Fibroblast of lung (primary cell): ENCODE measurements around the gene PHEX. TPM values are rescaled to one million over a fixed set of nuclear protein-coding genes. Genes with fewer than 3 reads are reported as not detected.

ENCODE experiments used
- DNase-seq, 2 donors: peaks; one replicate each; pipeline versions ENCODE4 v3.0.0 to v3.0.0-alpha.2; 2010; ENCODE audit warnings: low read depth in 2 of 2
- H2AFZ ChIP-seq: 2 replicates; pipeline ENCODE4 v1.5.1; 2012; ENCODE audit warnings: low read length, control low read depth, inconsistent platforms
- H3K27ac ChIP-seq: 2 replicates; pipeline ENCODE4 v1.5.1; 2011; ENCODE audit warnings: low read length, control low read depth; ENCODE audit not compliant: insufficient read depth
- H3K27me3 ChIP-seq: 2 replicates; pipeline ENCODE4 v1.5.1; 2011; ENCODE audit warnings: mild to moderate bottlenecking, low read length; ENCODE audit not compliant: control insufficient read depth, insufficient read depth
- H3K36me3 ChIP-seq: 2 replicates; pipeline ENCODE4 v1.5.1; 2011; ENCODE audit warnings: low read length; ENCODE audit not compliant: control insufficient read depth, insufficient read depth
- H3K4me1 ChIP-seq: 2 replicates; pipeline ENCODE4 v1.5.1; 2011; ENCODE audit warnings: low read length; ENCODE audit not compliant: control insufficient read depth, insufficient read depth; ENCODE audit errors: extremely low read depth
- H3K4me2 ChIP-seq: 2 replicates; pipeline ENCODE4 v1.5.1; 2011; ENCODE audit warnings: low read length, control low read depth; ENCODE audit not compliant: insufficient read depth; ENCODE audit errors: extremely low read depth
- H3K4me3 ChIP-seq, 4 experiments: fragments of 200-600 bp in 1 of 4; sonication (generic) in 1 of 4; replicated peaks in 1 of 4; 2 replicates each; pipeline ENCODE4 v1.5.1; 2011 to 2016; ENCODE audit warnings: low read length in 4 of 4, low read depth in 3 of 4, mild to moderate bottlenecking in 3 of 4, control low read depth in 2 of 4, inconsistent platforms in 1 of 4, mixed read lengths in 1 of 4; ENCODE audit not compliant: insufficient read depth in 1 of 4; ENCODE audit errors: control extremely low read depth in 1 of 4
- H3K79me2 ChIP-seq: 2 replicates; pipeline ENCODE4 v1.5.1; 2012; ENCODE audit warnings: mild to moderate bottlenecking, low read length, inconsistent platforms; ENCODE audit not compliant: control insufficient read depth, insufficient read depth
- H3K9ac ChIP-seq: 2 replicates; pipeline ENCODE4 v1.5.1; 2011; ENCODE audit warnings: mild to moderate bottlenecking, low read length, control low read depth; ENCODE audit not compliant: insufficient read depth
- H3K9me3 ChIP-seq: 2 replicates; pipeline ENCODE4 v1.5.1; 2012; ENCODE audit warnings: low read depth, low read length; ENCODE audit not compliant: control insufficient read depth, insufficient read depth
- H4K20me1 ChIP-seq: 2 replicates; pipeline ENCODE4 v1.5.1; 2011; ENCODE audit warnings: low read length; ENCODE audit not compliant: control insufficient read depth, insufficient read depth; ENCODE audit errors: extremely low read depth
- CTCF ChIP-seq, 2 donors: IDR thresholded peaks in 1 of 2; conservative IDR thresholded peaks in 1 of 2; 1 replicate in 1 of 2; 2 replicates in 1 of 2; pipeline ENCODE4 v1.5.1; 2011 to 2012; ENCODE audit warnings: low read length in 2 of 2, control low read depth in 1 of 2, inconsistent platforms in 1 of 2, low read depth in 1 of 2, mild to moderate bottlenecking in 1 of 2
- EZH2 ChIP-seq: IDR thresholded peaks from 2 replicates; pipeline ENCODE4 v1.5.1; 2012; ENCODE audit warnings: low read length, control low read depth, mild to moderate bottlenecking; ENCODE audit errors: missing control alignments
- polyA plus RNA-seq, 2 donors: library from polyadenylated mRNA; depleted of rRNA in 1 of 2; stranded (reverse) in 1 of 2; unstranded in 1 of 2; fragments of >200 nt; gene quantifications; 2 replicates each; pipeline ENCODE4 v1.2.1, GENCODE V29; 2011 to 2012; ENCODE audit warnings: missing spikeins in 1 of 2
- total RNA-seq: library from RNA; depleted of rRNA; stranded (reverse); fragments of >200 nt; gene quantifications from 2 replicates; pipeline ENCODE4 v1.2.1, GENCODE V29; 2014

The PHEX gene
- total and polyA plus RNA-seq, 2 donors (not counting 1 experiment from before 2014, with no cell fraction given) = 1.2 to 1.7 TPM

- Histone ChIP-seq H3K9me3 (no peaks in the 10 kb centered on the region), H2AFZ (no peak overlapping the region), H3K4me3 (no peak overlapping the region), H3K4me1 (no peaks in the 10 kb centered on the region), H3K9ac (no peak overlapping the region), H3K27ac (no peak overlapping the region), H3K36me3 (no peaks in the 10 kb centered on the region), H3K27me3 (no peaks in the 10 kb centered on the region), H4K20me1 (no peaks in the 10 kb centered on the region), H3K4me2 (no peak overlapping the region), H3K79me2 (no peaks in the 10 kb centered on the region)
- no peak for DNase-seq
- TF ChIP-seq CTCF (conservative IDR thresholded peaks at IDR 0.05 in 1 of 2, IDR thresholded peaks at IDR 0.05 in 1 of 2; ENCODE audit: low read depth in 1 of 2, low read length in 2 of 2) (no peak), EZH2 (no peak)
Observed at GRCh38 chrX:22237479-22237878, 205.4 kb downstream of the PHEX start.

DNA sequence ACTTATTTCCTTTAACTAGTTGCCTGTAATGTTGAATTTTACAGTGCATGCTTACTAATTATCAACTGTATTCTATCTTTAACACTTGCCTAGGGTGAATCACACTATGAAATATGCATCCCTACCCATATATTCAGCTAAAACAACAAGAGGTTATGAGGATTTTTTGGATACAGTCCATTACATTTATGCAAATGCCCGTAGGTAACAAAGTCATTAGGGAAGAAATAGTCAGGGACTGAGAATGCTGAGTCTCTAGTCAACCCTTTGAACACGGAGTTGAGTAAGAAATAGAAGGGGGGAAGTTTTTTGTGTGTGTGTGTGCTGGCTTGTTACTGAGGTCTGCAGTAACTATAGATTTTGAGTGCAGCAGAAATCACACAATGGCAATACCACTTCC, 214.5 kb downstream of the PHEX start:
- TF ChIP-seq CTCF (conservative IDR thresholded peaks at IDR 0.05 in 1 of 2, IDR thresholded peaks at IDR 0.05 in 1 of 2; ENCODE audit: low read depth in 1 of 2, low read length in 2 of 2) (no peak), EZH2 (no peak)
- Histone ChIP-seq H3K4me1 (no peaks in the 10 kb centered on the region), H3K9ac (no peak overlapping the region), H2AFZ (no peak overlapping the region), H3K4me3 (no peak overlapping the region), H4K20me1 (no peaks in the 10 kb centered on the region), H3K27me3 (no peaks in the 10 kb centered on the region), H3K79me2 (no peaks in the 10 kb centered on the region), H3K4me2 (no peak overlapping the region), H3K27ac (no peak overlapping the region), H3K36me3 (no peaks in the 10 kb centered on the region), H3K9me3 (no peaks in the 10 kb centered on the region)
- peak; percentile 2 to 82 for DNase-seq

DNA sequence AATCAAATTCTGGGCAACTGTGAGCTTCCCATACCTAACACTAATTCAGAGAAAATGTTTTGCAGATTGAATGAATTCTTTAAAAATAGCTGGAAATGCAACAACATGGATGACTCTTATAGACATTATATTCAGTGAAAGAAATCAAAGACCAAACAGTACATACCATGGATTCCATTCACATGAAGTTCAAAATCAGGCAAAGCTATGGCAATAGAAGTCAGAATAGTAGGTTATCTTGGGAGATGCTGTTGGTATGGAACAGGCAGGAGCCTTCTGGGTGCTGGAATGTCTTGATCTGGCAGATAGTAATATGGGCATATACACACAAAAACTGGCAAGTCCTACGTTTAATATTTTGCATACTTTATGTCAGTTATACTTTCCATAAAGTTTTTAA, 215.0 kb downstream of the PHEX start:
- Histone ChIP-seq H3K4me1 (no peaks in the 10 kb centered on the region), H3K4me3 (no peak overlapping the region), H3K4me2 (no peak overlapping the region), H3K9ac (no peak overlapping the region), H4K20me1 (no peaks in the 10 kb centered on the region), H3K9me3 (no peaks in the 10 kb centered on the region), H2AFZ (no peak overlapping the region), H3K27ac (no peak overlapping the region), H3K36me3 (no peaks in the 10 kb centered on the region), H3K79me2 (no peaks in the 10 kb centered on the region), H3K27me3 (no peaks in the 10 kb centered on the region)
- peak; percentile 1 to 63 for DNase-seq
- TF ChIP-seq EZH2 (no peak), CTCF (conservative IDR thresholded peaks at IDR 0.05 in 1 of 2, IDR thresholded peaks at IDR 0.05 in 1 of 2; ENCODE audit: low read depth in 1 of 2, low read length in 2 of 2) (no peak)
